ENCODE data around the gene TRAPPC8. TPM values are rescaled to one million over a fixed set of nuclear protein-coding genes. Genes with fewer than 3 reads are reported as not detected.

The TRAPPC8 gene
- total and polyA plus RNA-seq, 7 donors, result 12.6 to 50.4 (median 33.8) TPM

GRCh38 chr18:31880186-31880898, 62.6 kb downstream of the TRAPPC8 start:
- DNase-seq, result no peak
- peaks cover 0 to 71% (median 10%) of the 10 kb centered on the region in 4 donors for H3K36me3 ChIP-seq
- intact Hi-C loops (cut with DNase I), result no loop called here
- H3K4me3 ChIP-seq, result no peak overlapping the region
- WGBS, 2 donors, result 93 to 97% methylated on average over 1 of the region's 1 CpG
- no peaks in the 10 kb centered on the region for H3K4me1 ChIP-seq
- no peaks in the 10 kb centered on the region for H3K9me3 ChIP-seq
- no peak for TF ChIP-seq POLR2AphosphoS5 (IDR thresholded peaks at IDR 0.05)
- no peak for TF ChIP-seq EP300 (IDR thresholded peaks at IDR 0.05)
- TF ChIP-seq POLR2A (IDR thresholded peaks at IDR 0.05), result no peak
- TF ChIP-seq CTCF (IDR thresholded peaks at IDR 0.05), result no peak
- H3K27me3 ChIP-seq, result no peaks in the 10 kb centered on the region
- H3K27ac ChIP-seq, result no peak overlapping the region

DNA sequence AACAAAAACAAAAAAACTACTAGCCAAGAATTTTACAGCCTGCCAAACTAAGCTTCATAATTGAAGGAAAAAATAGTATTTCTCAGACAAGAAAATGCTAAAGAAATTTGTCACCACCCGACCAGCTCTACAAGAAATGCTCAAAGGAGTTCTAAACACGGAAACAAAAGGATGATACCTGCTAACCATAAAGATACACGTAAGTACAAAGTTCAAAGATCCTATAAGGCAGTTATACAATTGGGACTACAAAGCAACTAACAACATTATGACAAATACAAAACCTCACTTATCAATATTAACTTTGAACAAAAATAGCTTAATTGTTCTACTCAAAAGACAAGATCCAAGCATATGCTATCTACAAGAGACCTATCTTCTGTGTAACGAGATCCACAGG, 64.6 kb downstream of the TRAPPC8 start:
- Histone ChIP-seq H3K27ac (no peak overlapping the region), H3K27me3 (no peaks in the 10 kb centered on the region), H3K36me3 (peaks cover 3 to 73% (median 16%) of the 10 kb centered on the region in 4 donors), H3K4me1 (no peaks in the 10 kb centered on the region), H3K9me3 (no peaks in the 10 kb centered on the region), H3K4me3 (no peak overlapping the region)
- WGBS, 2 donors, result 57 to 87% methylated on average over 4 of the region's 4 CpGs
- no peak for DNase-seq
- intact Hi-C loops (cut with DNase I), result no loop called here
- no peak for TF ChIP-seq POLR2AphosphoS5 (IDR thresholded peaks at IDR 0.05)
- TF ChIP-seq CTCF (IDR thresholded peaks at IDR 0.05), result no peak
- no peak for TF ChIP-seq EP300 (IDR thresholded peaks at IDR 0.05)
- TF ChIP-seq POLR2A (IDR thresholded peaks at IDR 0.05), result no peak

DNA sequence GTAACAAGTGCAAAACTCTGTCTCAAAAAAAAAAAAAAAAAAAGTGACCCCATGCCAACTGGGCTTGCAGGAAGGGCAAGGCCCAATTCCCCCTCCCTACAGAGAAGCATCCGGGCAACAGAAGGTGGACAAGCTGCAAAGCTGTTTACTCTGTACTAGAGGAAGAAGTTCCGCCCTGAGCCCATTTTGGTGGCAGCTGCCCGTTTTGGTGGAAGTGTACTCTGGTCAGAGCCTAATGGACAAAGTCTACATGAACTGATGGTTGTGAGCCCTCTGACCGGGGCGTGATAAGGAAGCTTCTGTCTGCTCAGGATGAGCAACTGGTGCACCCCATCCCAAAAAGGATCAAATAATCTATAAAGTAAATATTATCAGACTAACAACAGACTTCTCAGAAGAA, 65.0 kb downstream of the TRAPPC8 start:
- peaks cover 3 to 75% (median 15%) of the 10 kb centered on the region in 4 donors for H3K36me3 ChIP-seq
- H3K4me3 ChIP-seq, result no peak overlapping the region
- no peaks in the 10 kb centered on the region for H3K27me3 ChIP-seq
- no peaks in the 10 kb centered on the region for H3K9me3 ChIP-seq
- H3K4me1 ChIP-seq, result no peaks in the 10 kb centered on the region
- 88 to 95% methylated on average over 5 of the region's 5 CpGs for WGBS, 2 donors
- intact Hi-C loops (cut with DNase I), result no loop called here
- no peak for DNase-seq
- TF ChIP-seq EP300 (IDR thresholded peaks at IDR 0.05) (no peak), CTCF (IDR thresholded peaks at IDR 0.05) (no peak), POLR2AphosphoS5 (IDR thresholded peaks at IDR 0.05) (no peak), POLR2A (IDR thresholded peaks at IDR 0.05) (no peak)
- H3K27ac ChIP-seq, result no peak overlapping the region

DNA sequence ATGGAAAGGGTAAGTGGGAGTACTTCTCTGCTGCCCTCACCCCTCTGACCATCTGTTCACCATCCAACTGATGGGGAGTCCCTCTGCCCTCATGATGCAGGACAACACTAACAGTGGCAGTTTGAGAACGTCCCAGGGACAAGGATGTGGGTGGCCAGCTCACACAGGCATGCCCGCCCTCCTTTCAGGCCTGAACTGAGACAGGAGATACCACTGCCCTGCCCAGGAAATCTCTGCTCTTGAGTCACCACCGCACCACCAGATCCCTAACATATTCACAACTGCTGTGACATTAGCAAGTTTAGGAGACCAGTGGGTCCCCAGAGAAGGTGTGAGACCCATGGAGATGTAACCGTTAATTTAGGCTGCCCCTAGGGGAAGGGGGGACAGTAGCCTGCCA, 66.2 kb downstream of the TRAPPC8 start:
- intact Hi-C loops (cut with DNase I), result no loop called here
- no peaks in the 10 kb centered on the region for H3K9me3 ChIP-seq
- WGBS, 2 donors, result 70 to 95% methylated on average over 4 of the region's 4 CpGs
- peaks cover 3 to 78% (median 15%) of the 10 kb centered on the region in 4 donors for H3K36me3 ChIP-seq
- no peak overlapping the region for H3K27ac ChIP-seq
- H3K27me3 ChIP-seq, result no peaks in the 10 kb centered on the region
- H3K4me3 ChIP-seq, result no peak overlapping the region
- TF ChIP-seq POLR2AphosphoS5 (IDR thresholded peaks at IDR 0.05) (no peak), CTCF (IDR thresholded peaks at IDR 0.05) (no peak), POLR2A (IDR thresholded peaks at IDR 0.05) (no peak), EP300 (IDR thresholded peaks at IDR 0.05) (no peak)
- no peaks in the 10 kb centered on the region for H3K4me1 ChIP-seq
- DNase-seq, result no peak

- intact Hi-C loops (cut with DNase I), result no loop called here
- no peak for TF ChIP-seq EP300 (IDR thresholded peaks at IDR 0.05)
- no peak for TF ChIP-seq POLR2AphosphoS5 (IDR thresholded peaks at IDR 0.05)
- no peak for TF ChIP-seq POLR2A (IDR thresholded peaks at IDR 0.05)
- TF ChIP-seq CTCF (IDR thresholded peaks at IDR 0.05), result no peak
- H3K4me3 ChIP-seq, result no peak overlapping the region
- H3K9me3 ChIP-seq, result no peaks in the 10 kb centered on the region
- peaks cover 3 to 81% (median 17%) of the 10 kb centered on the region in 4 donors for H3K36me3 ChIP-seq
- H3K27me3 ChIP-seq, result no peaks in the 10 kb centered on the region
- H3K4me1 ChIP-seq, result no peaks in the 10 kb centered on the region
- no peak for DNase-seq
- WGBS, 2 donors, result 84 to 90% methylated on average over 2 of the region's 2 CpGs
- no peak overlapping the region for H3K27ac ChIP-seq
Measured at GRCh38 chr18:31875301-31875700, 67.6 kb downstream of the TRAPPC8 start.
